Measurements from ENCODE around the gene UBE2E1.

The UBE2E1 gene

DNA sequence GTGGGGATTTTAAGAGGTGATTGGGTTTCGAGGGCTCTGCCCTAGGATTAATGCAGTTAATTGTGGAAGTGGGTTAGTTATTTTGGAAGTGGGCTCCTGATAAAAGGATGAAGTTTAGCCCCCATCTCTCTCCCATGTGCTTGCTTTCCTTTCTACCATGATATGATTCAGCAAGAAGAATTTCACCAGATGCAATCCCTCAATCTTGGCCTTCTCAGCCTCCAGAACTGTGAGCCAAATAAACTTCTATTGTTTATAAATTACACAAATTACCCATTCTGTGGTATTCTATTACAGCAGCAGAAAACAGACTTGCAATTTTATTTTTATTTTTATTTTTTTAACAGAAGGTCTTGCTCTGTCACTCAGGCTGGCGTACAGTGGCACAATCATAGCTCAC is 27.3 kb upstream of the UBE2E1 start:
- DNase-seq (ENCODE audit: low read depth in 2 of 2) = peak; percentile 67 to 70
- TF ChIP-seq, protein P1, sequence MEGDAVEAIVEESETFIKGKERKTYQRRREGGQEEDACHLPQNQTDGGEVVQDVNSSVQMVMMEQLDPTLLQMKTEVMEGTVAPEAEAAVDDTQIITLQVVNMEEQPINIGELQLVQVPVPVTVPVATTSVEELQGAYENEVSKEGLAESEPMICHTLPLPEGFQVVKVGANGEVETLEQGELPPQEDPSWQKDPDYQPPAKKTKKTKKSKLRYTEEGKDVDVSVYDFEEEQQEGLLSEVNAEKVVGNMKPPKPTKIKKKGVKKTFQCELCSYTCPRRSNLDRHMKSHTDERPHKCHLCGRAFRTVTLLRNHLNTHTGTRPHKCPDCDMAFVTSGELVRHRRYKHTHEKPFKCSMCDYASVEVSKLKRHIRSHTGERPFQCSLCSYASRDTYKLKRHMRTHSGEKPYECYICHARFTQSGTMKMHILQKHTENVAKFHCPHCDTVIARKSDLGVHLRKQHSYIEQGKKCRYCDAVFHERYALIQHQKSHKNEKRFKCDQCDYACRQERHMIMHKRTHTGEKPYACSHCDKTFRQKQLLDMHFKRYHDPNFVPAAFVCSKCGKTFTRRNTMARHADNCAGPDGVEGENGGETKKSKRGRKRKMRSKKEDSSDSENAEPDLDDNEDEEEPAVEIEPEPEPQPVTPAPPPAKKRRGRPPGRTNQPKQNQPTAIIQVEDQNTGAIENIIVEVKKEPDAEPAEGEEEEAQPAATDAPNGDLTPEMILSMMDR (IDR thresholded peaks at IDR 0.05; ENCODE audit: low read depth, low read length) = no peak
- no peak overlapping the region for H3K4me3 ChIP-seq (replicated peaks in 1 of 2; ENCODE audit: low read depth in 2 of 2, low read length in 2 of 2)

- no peak for DNase-seq (ENCODE audit: low read depth in 2 of 2)
- TF ChIP-seq, protein P1 (IDR thresholded peaks at IDR 0.05; ENCODE audit: low read depth, low read length) = no peak
- H3K4me3 ChIP-seq (replicated peaks in 1 of 2; ENCODE audit: low read depth in 2 of 2, low read length in 2 of 2) = no peak overlapping the region
Observed at GRCh38 chr3:23779841-23780240, 25.9 kb upstream of the UBE2E1 start.

DNA sequence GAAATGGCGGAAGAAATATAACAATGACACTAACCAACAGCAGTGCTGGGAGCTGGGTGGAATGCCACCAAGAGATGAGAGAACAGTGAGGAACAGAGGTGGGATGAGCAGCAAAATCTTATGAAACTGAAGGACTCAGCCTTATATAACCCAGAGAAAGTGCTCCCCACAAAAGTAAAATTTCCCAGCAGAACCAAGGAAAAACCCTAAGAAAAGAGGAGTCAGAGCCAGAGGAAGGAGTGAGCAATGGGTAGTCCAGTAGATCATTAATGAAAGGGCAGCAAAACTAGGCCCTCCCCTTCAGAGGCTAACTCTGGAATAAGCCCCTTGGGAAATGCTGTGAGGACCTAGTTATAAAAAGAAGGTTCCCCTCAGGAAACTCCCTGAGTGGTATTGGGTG is 24.7 kb upstream of the UBE2E1 start:
- DNase-seq (ENCODE audit: low read depth in 2 of 2) = no peak
- TF ChIP-seq, protein P1 (IDR thresholded peaks at IDR 0.05; ENCODE audit: low read depth, low read length) = no peak
- no peak overlapping the region for H3K4me3 ChIP-seq (replicated peaks in 1 of 2; ENCODE audit: low read depth in 2 of 2, low read length in 2 of 2)

- TF ChIP-seq, protein P1 (IDR thresholded peaks at IDR 0.05; ENCODE audit: low read depth, low read length) = no peak
- no peak for DNase-seq (ENCODE audit: low read depth in 2 of 2)
- H3K4me3 ChIP-seq (replicated peaks in 1 of 2; ENCODE audit: low read depth in 2 of 2, low read length in 2 of 2) = no peak overlapping the region
Observed at GRCh38 chr3:23781871-23782270, 23.9 kb upstream of the UBE2E1 start.

- TF ChIP-seq, protein P1 (IDR thresholded peaks at IDR 0.05; ENCODE audit: low read depth, low read length) = no peak
- no peak for DNase-seq (ENCODE audit: low read depth in 2 of 2)
- no peak overlapping the region for H3K4me3 ChIP-seq (replicated peaks in 1 of 2; ENCODE audit: low read depth in 2 of 2, low read length in 2 of 2)
Observed at GRCh38 chr3:23785097-23785645, 20.6 kb upstream of the UBE2E1 start.

DNA sequence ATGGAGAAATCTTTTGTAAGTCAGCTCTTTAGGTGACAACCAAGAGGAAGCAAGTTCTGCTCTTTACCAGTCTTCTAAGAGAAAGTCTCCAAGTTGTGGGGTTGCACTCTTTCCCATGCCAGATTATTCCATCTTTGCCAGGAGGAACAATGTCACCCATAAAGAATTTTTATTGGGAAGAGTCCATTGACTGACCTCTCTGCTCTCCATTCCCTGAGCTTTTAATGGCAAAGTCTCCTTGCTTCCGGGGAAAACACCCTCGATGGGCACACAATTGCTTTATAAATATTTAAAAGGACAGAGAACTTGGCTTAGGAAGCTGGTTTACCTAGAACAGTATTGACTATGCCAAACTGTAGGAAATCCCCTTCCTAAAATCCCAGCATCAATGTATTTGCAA is 19.9 kb upstream of the UBE2E1 start:
- TF ChIP-seq, protein P1 (IDR thresholded peaks at IDR 0.05; ENCODE audit: low read depth, low read length) = no peak
- DNase-seq (ENCODE audit: low read depth in 2 of 2) = no peak
- no peak overlapping the region for H3K4me3 ChIP-seq (replicated peaks in 1 of 2; ENCODE audit: low read depth in 2 of 2, low read length in 2 of 2)

GRCh38 chr3:23791678-23792077 is 14.1 kb upstream of the UBE2E1 start:
- H3K4me3 ChIP-seq (replicated peaks in 1 of 2; ENCODE audit: low read depth in 2 of 2, low read length in 2 of 2) = no peak overlapping the region
- no peak for DNase-seq (ENCODE audit: low read depth in 2 of 2)
- TF ChIP-seq, protein P1 (IDR thresholded peaks at IDR 0.05; ENCODE audit: low read depth, low read length) = no peak

Data from cardiac fibroblast (primary cell).